ENCODE results near the gene C1QTNF9. TPM values are rescaled to one million over a fixed set of nuclear protein-coding genes. Genes with fewer than 3 reads are reported as not detected.
"Not testable (repeated sequence)": the region's sequence is repeated elsewhere in the genome, so short reads cannot be mapped to it uniquely, and the experiment has no call there.

Gene C1QTNF9
- total RNA-seq, 1 donor, result not detected

DNA sequence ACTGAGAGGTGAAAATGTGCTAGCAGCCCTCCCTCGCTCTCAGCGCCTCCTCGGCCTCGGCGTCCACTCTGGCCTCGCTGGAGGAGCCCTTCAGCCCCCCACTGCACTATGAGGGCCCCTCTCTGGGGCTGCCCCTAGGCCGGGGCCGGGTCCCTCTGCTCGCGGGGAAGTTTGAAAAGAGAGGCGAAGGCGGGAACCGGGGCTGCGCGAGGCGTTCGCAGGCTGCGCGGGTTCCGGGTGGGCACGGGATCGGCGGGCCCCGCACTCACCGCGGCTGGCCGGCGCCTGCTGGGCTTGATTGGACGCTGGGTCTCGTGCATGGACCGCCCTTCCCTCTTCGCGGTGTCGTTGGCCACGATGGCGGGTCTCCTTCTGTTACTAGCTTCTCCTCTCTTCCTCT, 29.3 kb downstream of the C1QTNF9 start:
- TF ChIP-seq CTCF (IDR thresholded peaks at IDR 0.05; ENCODE audit: insufficient read depth, low read length), result no peak
- H3K4me3 ChIP-seq (ENCODE audit: low read depth, low read length), result no peak overlapping the region
- DNase-seq (ENCODE audit: low read depth), result no peak

DNA sequence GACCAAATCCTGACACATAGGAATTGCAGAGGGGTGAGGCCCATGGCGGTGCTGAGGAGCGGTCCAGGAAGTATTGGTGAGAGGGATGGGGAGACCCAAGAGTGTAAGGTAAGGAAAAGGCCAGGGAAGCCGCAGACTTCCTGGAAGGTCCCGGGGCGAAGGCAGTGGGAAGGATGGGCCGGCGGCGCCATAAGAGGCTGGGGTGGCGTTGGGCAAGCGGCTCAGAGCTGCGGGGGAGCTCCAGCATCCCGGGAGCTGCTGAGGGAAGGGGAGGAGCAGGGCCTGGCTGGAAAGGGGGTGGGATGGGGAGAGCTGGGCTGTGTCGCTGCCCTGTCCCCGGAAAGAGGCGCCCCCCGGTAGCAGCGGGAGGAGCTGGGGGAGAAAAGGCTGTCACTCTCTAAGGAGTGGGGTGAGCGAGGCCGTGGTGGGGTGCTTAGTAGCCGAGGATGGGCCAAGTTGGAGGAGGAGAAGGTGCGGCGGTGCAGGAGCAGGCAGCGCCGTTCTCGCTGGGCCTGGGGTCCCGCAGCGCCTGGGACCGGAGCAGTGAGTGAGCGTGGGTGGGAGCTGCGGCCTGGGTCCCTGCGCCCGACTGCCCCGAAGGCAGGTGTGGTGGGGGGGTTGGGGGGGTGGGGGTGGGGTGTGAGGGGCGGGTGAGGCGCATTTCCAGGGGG, 30.7 kb downstream of the C1QTNF9 start:
- no peak for DNase-seq (ENCODE audit: low read depth)
- no peak overlapping the region for H3K4me3 ChIP-seq (ENCODE audit: low read depth, low read length)
- no peak for TF ChIP-seq CTCF (IDR thresholded peaks at IDR 0.05; ENCODE audit: insufficient read depth, low read length)

DNA sequence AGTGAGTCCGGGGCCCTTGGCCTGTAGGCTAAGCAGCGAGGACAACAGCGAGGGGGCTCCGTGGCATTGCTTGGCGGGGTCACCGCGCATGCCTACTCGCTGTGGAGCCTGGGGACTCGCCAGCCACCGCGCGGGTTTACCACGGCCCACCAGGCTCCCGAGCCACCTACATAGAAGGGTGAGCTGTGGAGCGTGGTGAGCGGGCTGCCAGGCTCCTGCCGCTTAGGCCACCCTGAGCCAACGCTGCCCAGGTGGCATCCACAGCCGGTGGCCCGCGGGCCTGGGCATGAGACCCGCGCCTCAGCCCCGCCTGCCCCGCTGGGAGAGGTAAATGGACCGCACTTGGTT, 31.2 kb downstream of the C1QTNF9 start:
- DNase-seq (ENCODE audit: low read depth), result no peak
- TF ChIP-seq CTCF (IDR thresholded peaks at IDR 0.05; ENCODE audit: insufficient read depth, low read length), result no peak
- H3K4me3 ChIP-seq (ENCODE audit: low read depth, low read length), result no peak overlapping the region

DNA sequence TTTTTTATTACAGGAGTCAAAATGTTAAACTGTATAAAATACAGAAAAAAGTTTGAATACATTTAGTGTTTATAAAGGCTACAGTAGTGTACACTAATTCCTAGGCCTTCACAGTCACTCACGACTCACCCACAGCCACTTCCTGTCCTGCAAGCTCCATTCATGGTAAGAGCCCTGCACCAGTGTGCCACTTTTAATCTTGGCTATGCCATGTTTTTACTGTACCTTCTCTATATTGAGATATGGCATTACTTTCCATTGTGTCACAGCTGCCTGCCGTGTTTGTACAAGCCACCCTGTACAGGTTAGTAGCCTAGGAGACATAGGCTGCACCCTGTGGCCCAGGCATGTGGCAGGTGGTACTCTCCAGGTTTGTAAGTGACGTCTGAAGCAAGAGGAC, 32.1 kb downstream of the C1QTNF9 start:
- DNase-seq (ENCODE audit: low read depth), result peak; percentile 21
- H3K4me3 ChIP-seq (ENCODE audit: low read depth, low read length), result no peak overlapping the region
- no peak for TF ChIP-seq CTCF (IDR thresholded peaks at IDR 0.05; ENCODE audit: insufficient read depth, low read length)

DNA sequence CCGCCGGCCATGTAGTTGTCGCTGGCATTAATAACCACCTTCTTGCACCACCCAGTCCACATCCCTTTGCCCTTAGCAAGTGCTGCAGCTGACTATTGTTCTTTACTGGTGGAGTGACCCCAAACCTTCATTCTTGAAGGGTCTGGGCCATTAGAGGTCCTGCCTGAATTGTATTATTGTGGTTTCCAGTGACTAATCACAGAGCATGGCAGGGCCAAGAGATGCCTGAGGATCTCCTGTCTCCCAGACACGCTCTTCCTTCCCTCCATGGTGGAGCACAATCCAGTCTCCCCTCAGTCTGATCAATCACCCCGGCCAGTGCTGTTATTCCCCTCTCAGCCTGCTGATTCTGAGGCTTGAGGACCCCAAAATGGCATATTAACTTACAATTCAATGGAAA, 39.0 kb downstream of the C1QTNF9 start:
- TF ChIP-seq CTCF (IDR thresholded peaks at IDR 0.05; ENCODE audit: insufficient read depth, low read length), result no peak
- H3K4me3 ChIP-seq (ENCODE audit: low read depth, low read length), result no peak overlapping the region
- no peak for DNase-seq (ENCODE audit: low read depth)

GRCh38 chr13:24348797-24349515, 39.6 kb downstream of the C1QTNF9 start:
- no peak overlapping the region for H3K4me3 ChIP-seq (ENCODE audit: low read depth, low read length)
- TF ChIP-seq CTCF (IDR thresholded peaks at IDR 0.05; ENCODE audit: insufficient read depth, low read length), result no peak
- no peak for DNase-seq (ENCODE audit: low read depth)

DNA sequence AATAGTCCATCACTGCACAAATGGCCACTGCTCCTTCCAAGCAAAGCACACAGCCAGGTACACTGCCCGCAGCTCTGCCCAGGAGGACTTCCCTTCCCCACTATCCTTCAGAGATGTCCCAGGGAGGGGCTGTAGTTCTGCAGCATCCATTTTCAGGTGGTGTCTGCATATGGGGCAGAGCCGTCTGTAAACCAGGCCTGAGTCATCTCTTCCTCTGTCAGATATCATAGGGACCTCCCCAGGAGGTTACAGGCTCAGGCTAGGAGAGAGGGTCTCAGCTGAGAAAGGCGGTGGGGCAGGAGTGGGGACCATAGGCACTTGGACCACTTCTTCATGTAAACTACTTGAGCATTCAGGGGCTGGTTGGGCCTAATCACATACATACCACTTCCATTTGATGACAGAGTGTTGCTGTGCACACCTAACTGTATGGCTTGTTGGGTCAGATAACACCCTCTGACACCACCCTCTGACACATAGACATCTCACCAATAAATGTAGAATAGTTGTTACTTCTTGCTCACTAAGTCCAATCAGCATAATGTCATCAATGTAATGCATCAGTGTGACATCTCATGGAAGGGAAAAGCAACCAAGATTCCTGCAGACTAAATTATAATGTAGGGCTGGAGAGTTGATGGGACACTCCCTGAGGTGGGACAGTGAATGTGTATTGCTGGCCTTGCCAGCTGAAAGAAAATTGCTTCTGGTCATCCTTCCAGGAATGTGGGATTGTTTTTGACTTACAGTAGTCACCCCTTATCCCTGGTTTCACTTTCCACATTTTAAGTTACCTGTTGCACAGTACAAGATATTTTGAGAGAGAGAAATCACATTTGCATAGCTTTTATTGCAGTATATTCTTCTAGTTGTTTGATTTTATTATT, 40.6 kb downstream of the C1QTNF9 start:
- DNase-seq (ENCODE audit: low read depth); H3K4me3 ChIP-seq (ENCODE audit: low read depth, low read length): not testable (repeated sequence)
